IMR-90 (cell line): Measurements from ENCODE around the gene PPM1M. TPM values are rescaled to one million over a fixed set of nuclear protein-coding genes. Genes with fewer than 3 reads are reported as not detected.
"Not testable (repeated sequence)": the region's sequence is repeated elsewhere in the genome, so short reads cannot be mapped to it uniquely, and the experiment has no call there.

Source experiments
- ATAC-seq: fragments of 200-7000 bp; cut with Tn5 transposase; 2 replicates; pipeline ENCODE4 v1.9.1; 2020; ENCODE audit warnings: low read depth, mild to moderate bottlenecking, moderate library complexity
- BruUV-seq: library from RNA; stranded (reverse); fragments of 400-500 nt; replicated peaks from 2 replicates; lab custom pipeline; 2021; lab: Mats Ljungman, UMichigan
- CTCF ChIA-PET: fragments of 300-600 bp; formaldehyde crosslinking; extraction: SDS; loops from one replicate; lab custom pipeline; 2021; ENCODE audit warnings: antibody characterized with exemption; lab: Yijun Ruan, JAX
- POLR2A ChIA-PET: fragments of 300-600 bp; sonication (Branson Sonifier 250); formaldehyde crosslinking; loops from one replicate; lab custom pipeline; 2022; ENCODE audit warnings: antibody characterized with exemption; ENCODE audit not compliant: unreplicated experiment; lab: Charles Lee
- DNase-seq: peaks from one replicate; pipeline ENCODE4 v3.0.0; 2013
- H2AFZ ChIP-seq: replicated peaks from 2 replicates; pipeline ENCODE3; 2013; ENCODE audit warnings: low read length, mild to moderate bottlenecking; ENCODE audit not compliant: poor library complexity
- H2AK5ac ChIP-seq: 2 replicates; pipeline ENCODE4 v1.6.1; 2013; ENCODE audit warnings: low read depth, low read length, inconsistent platforms
- H2AK9ac ChIP-seq: replicated peaks from 2 replicates; pipeline ENCODE3; 2013; ENCODE audit warnings: mild to moderate bottlenecking, low read depth, low read length, moderate library complexity; ENCODE audit not compliant: poor library complexity
- H2BK120ac ChIP-seq: 2 replicates; pipeline ENCODE4 v1.6.1; 2013; ENCODE audit warnings: low read depth, low read length, inconsistent platforms
- H2BK15ac ChIP-seq: 3 replicates; pipeline ENCODE4 v1.6.1; 2013; ENCODE audit warnings: low read depth, low read length, inconsistent platforms
- H2BK20ac ChIP-seq: 2 replicates; pipeline ENCODE4 v1.6.1; 2013; ENCODE audit warnings: low read depth, mild to moderate bottlenecking, inconsistent platforms, low read length, moderate library complexity
- H2BK5ac ChIP-seq: 2 replicates; pipeline ENCODE4 v1.6.1; 2013; ENCODE audit warnings: mild to moderate bottlenecking, low read depth, low read length, inconsistent platforms; ENCODE audit not compliant: poor library complexity, severe bottlenecking
- H3K14ac ChIP-seq: replicated peaks from 2 replicates; pipeline ENCODE4 v1.6.1; 2013; ENCODE audit warnings: low read depth, low read length, inconsistent platforms
- H3K18ac ChIP-seq: 2 replicates; pipeline ENCODE4 v1.6.1; 2013; ENCODE audit warnings: low read depth, low read length, control low read depth
- H3K23ac ChIP-seq: 2 replicates; pipeline ENCODE4 v1.6.1; 2013; ENCODE audit warnings: low read depth, low read length, inconsistent platforms
- H3K27ac ChIP-seq: 2 replicates; pipeline ENCODE4 v1.5.1; 2013; ENCODE audit warnings: mild to moderate bottlenecking, control low read depth, low read length; ENCODE audit not compliant: insufficient read depth
- H3K27me3 ChIP-seq: 2 replicates; pipeline ENCODE4 v1.6.1; 2013; ENCODE audit warnings: low read length; ENCODE audit not compliant: control insufficient read depth, insufficient read depth
- H3K36me3 ChIP-seq: 2 replicates; pipeline ENCODE4 v1.6.1; 2013; ENCODE audit warnings: low read length, mixed read lengths; ENCODE audit not compliant: control insufficient read depth, insufficient read depth
- H3K4ac ChIP-seq: 2 replicates; pipeline ENCODE4 v1.6.1; 2013; ENCODE audit warnings: low read depth, low read length, inconsistent platforms
- H3K4me1 ChIP-seq: 2 replicates; pipeline ENCODE4 v1.6.1; 2013; ENCODE audit warnings: low read length, mixed read lengths; ENCODE audit not compliant: control insufficient read depth, insufficient read depth
- H3K4me2 ChIP-seq: 2 replicates; pipeline ENCODE4 v1.6.1; 2013; ENCODE audit warnings: low read depth, mild to moderate bottlenecking, control low read depth, low read length, moderate library complexity
- H3K4me3 ChIP-seq: 2 replicates; pipeline ENCODE4 v1.5.1; 2013; ENCODE audit warnings: low read depth, mild to moderate bottlenecking, control low read depth, low read length, moderate library complexity; ENCODE audit not compliant: insufficient read depth
- H3K56ac ChIP-seq: 2 replicates; pipeline ENCODE4 v1.6.1; 2013; ENCODE audit warnings: low read length, inconsistent platforms; ENCODE audit not compliant: insufficient read depth; ENCODE audit errors: extremely low read depth
- H3K79me1 ChIP-seq, 2 experiments: 2 replicates each; pipeline ENCODE4 v1.6.1; 2013; ENCODE audit warnings: low read length in 2 of 2, inconsistent platforms in 1 of 2, low read depth in 1 of 2
- H3K9ac ChIP-seq: 2 replicates; pipeline ENCODE4 v1.6.1; 2013; ENCODE audit warnings: low read depth, low read length, control low read depth
- H3K9me1 ChIP-seq: 2 replicates; pipeline ENCODE4 v1.6.1; 2013; ENCODE audit warnings: low read length, inconsistent platforms; ENCODE audit not compliant: insufficient read depth
- H3K9me3 ChIP-seq: 2 replicates; pipeline ENCODE4 v1.6.1; 2013; ENCODE audit warnings: low read length; ENCODE audit not compliant: control insufficient read depth, insufficient read depth
- H4K20me1 ChIP-seq: 2 replicates; pipeline ENCODE4 v1.6.1; 2013; ENCODE audit warnings: low read length, inconsistent platforms; ENCODE audit not compliant: insufficient read depth
- H4K5ac ChIP-seq: 2 replicates; pipeline ENCODE4 v1.6.1; 2013; ENCODE audit warnings: mild to moderate bottlenecking, low read depth, low read length, control low read depth
- H4K8ac ChIP-seq, 2 experiments: 2 replicates each; pipeline ENCODE4 v1.6.1; 2013; ENCODE audit warnings: low read depth in 2 of 2, low read length in 2 of 2, control low read depth in 1 of 2, inconsistent platforms in 1 of 2
- H4K91ac ChIP-seq: 2 replicates; pipeline ENCODE4 v1.6.1; 2013; ENCODE audit warnings: low read depth, low read length, inconsistent platforms; ENCODE audit not compliant: insufficient read depth
- CEBPB ChIP-seq: IDR thresholded peaks from 2 replicates; pipeline ENCODE4 v1.6.1; 2012; ENCODE audit warnings: low read depth, low read length, improper control_type of control experiment
- MXI1 ChIP-seq: IDR thresholded peaks from 2 replicates; pipeline ENCODE4 v1.6.1; 2012; ENCODE audit warnings: low read depth, mild to moderate bottlenecking, low read length, moderate library complexity, borderline replicate concordance
- POLR2A ChIP-seq: IDR thresholded peaks from 2 replicates; pipeline ENCODE4 v1.6.1; 2012; ENCODE audit warnings: mild to moderate bottlenecking, low read depth, low read length
- RCOR1 ChIP-seq: IDR thresholded peaks from 2 replicates; pipeline ENCODE4 v1.6.1; 2012; ENCODE audit warnings: mild to moderate bottlenecking, low read length, improper control_type of control experiment; ENCODE audit not compliant: insufficient replicate concordance
- RFX5 ChIP-seq: IDR thresholded peaks from 2 replicates; pipeline ENCODE4 v1.8.0; 2012; ENCODE audit warnings: low read depth, mild to moderate bottlenecking, low read length, moderate library complexity
- WGBS, 2 experiments: methylation state at CpG; one replicate each; pipeline versions ENCODE4 v1.1.5 to v1.1.7; 2013; ENCODE audit warnings: missing lambda C conversion rate in 2 of 2; ENCODE audit not compliant: insufficient read length in 1 of 2; ENCODE audit errors: extremely low coverage in 2 of 2; 5-methylcytosine and 5-hydroxymethylcytosine counted together
- dilution Hi-C: fragments of 300-500 bp; cut with HindIII; formaldehyde crosslinking; loops from one replicate; pipeline ENCODE4 v1.14.3; 2018; ENCODE audit warnings: low sequenced_read_pairs; ENCODE audit not compliant: unreplicated experiment
- in situ Hi-C: fragments of 300-500 bp; cut with MboI; formaldehyde crosslinking; loops from 3 replicates; pipeline ENCODE4 v1.14.3; 2019; ENCODE audit warnings: low sequenced_read_pairs, inconsistent platforms, mixed read lengths
- intact Hi-C: fragments of 100-400 bp; cut with micrococcal nuclease; formaldehyde crosslinking; loops from 2 replicates; pipeline ENCODE4 v1.10.0; 2022
- polyA plus RNA-seq, 3 experiments: library from polyadenylated mRNA; depleted of rRNA; stranded (reverse); fragments of >200 nt; gene quantifications; 2 replicates each; pipeline ENCODE4 v1.2.3, GENCODE V29; 2012; ENCODE audit warnings: low replicate concordance in 1 of 3
- total RNA-seq: library from RNA; depleted of rRNA; stranded (reverse); fragments of >200 nt; gene quantifications from 2 replicates; pipeline ENCODE4 v1.2.3, GENCODE V29; 2012
- TF ChIP-seq, protein P1 (sequence below): conservative IDR thresholded peaks from 2 replicates; pipeline ENCODE4 v1.5.1; 2012; ENCODE audit warnings: mild to moderate bottlenecking, low read depth, low read length, improper control_type of control experiment

The PPM1M gene
- total and polyA plus RNA-seq, 2 of the 4 experiments (the other 2 are of a cell fraction): 12.2 to 18.1 TPM

DNA sequence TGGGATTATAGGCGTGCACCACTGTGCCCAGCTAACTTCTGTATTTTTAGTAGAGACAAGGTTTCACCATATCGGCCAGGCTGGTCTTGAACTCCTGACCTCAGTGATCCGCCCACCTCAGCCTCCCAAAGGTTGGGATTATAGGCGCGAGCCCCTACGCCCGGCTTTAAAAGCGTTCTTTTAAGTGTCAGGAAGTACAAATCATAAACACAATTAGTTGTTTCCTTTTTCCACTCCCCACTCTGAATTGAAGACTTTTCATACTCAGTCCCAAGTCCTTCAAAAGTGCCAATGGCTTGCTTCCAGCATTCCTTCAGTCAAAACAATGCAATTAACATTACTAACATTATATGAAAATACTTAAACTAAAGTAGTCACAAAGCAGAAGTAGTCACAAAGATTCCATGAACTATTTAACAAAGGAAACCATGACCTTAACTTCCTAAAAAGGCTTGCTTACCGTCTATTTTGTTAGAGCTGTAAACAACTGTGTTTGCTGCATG is 24.7 kb downstream of the PPM1M start:
- ATAC-seq (no peak; the same call in 1 of the 2 replicates), DNase-seq (no peak)
- Histone ChIP-seq H2AK5ac (no peak overlapping the region), H3K27me3 (no peaks in the 10 kb centered on the region), H2BK20ac (no peak overlapping the region), H3K36me3 (peaks cover 36% of the 10 kb centered on the region), H2BK5ac (no peak overlapping the region), H3K56ac (no peak overlapping the region), H4K20me1 (peaks cover 73% of the 10 kb centered on the region), H4K5ac (no peak overlapping the region), H3K4me3 (no peak overlapping the region), H2AFZ (no peak overlapping the region), H4K8ac (no peak overlapping the region), H3K4ac (no peak overlapping the region), H2AK9ac (no peak overlapping the region), H3K9me1 (peaks cover 9% of the 10 kb centered on the region; the same call in 1 of the 2 replicates), H3K4me1 (peaks cover 4% of the 10 kb centered on the region; the same call in 1 of the 2 replicates), H3K9ac (no peak overlapping the region), H3K27ac (no peak overlapping the region; the same call in 1 of the 2 replicates), H3K23ac (peak overlapping the region; percentile 32; the same call in 1 of the 2 replicates), H4K91ac (no peak overlapping the region), H3K9me3 (no peaks in the 10 kb centered on the region), H2BK15ac (no peak overlapping the region), H3K79me1 (peaks cover 16 to 49% of the 10 kb centered on the region in 2 experiments), H3K18ac (no peak overlapping the region), H2BK120ac (no peak overlapping the region), H3K4me2 (no peak overlapping the region), H3K14ac (no peak overlapping the region)
- no TSS peak for BruUV-seq
- TF ChIP-seq POLR2A: no peak
- TF ChIP-seq MXI1: no peak
- no peak for TF ChIP-seq CEBPB
- TF ChIP-seq RFX5: no peak
- TF ChIP-seq RCOR1: no peak
- TF ChIP-seq, protein P1, sequence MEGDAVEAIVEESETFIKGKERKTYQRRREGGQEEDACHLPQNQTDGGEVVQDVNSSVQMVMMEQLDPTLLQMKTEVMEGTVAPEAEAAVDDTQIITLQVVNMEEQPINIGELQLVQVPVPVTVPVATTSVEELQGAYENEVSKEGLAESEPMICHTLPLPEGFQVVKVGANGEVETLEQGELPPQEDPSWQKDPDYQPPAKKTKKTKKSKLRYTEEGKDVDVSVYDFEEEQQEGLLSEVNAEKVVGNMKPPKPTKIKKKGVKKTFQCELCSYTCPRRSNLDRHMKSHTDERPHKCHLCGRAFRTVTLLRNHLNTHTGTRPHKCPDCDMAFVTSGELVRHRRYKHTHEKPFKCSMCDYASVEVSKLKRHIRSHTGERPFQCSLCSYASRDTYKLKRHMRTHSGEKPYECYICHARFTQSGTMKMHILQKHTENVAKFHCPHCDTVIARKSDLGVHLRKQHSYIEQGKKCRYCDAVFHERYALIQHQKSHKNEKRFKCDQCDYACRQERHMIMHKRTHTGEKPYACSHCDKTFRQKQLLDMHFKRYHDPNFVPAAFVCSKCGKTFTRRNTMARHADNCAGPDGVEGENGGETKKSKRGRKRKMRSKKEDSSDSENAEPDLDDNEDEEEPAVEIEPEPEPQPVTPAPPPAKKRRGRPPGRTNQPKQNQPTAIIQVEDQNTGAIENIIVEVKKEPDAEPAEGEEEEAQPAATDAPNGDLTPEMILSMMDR: no peak
- in situ Hi-C loops: no loop called here
- ChIA-PET POLR2A (no interaction called here), CTCF (interaction anchor here (1.3 kb wide), 1 partner anchor 50 kb away, joined by 3 read pairs; no protein-coding TSS in a partner anchor)
- WGBS, 2 experiments: no CpG with 5 or more reads among the region's 9 CpGs
- dilution Hi-C loops: no loop called here
- intact Hi-C loops: no loop called here

DNA sequence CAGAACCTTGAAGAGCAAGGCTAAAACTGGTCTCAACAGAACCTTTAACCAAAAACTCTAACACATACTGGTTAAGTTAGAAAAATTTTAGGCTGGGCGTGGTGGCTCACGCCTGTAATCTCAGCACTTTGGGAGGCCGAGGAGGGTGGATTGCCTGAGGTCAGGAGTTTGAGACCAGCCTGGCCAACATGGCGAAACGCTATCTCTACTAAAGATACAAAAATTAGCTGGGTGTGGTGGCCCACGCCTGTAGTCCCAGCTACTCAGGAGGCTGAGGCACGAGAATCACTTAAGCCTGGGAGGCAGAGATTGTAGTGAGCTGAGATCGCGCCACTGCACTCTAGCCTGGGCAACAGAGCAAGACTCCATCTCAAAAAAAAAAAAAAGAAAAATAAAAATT is 26.6 kb downstream of the PPM1M start:
- H2AFZ ChIP-seq, H3K4ac ChIP-seq, H3K9ac ChIP-seq, intact Hi-C loops, H3K56ac ChIP-seq, BruUV-seq, DNase-seq, H2BK20ac ChIP-seq, H3K4me3 ChIP-seq, ATAC-seq, H3K4me2 ChIP-seq, H4K91ac ChIP-seq, H4K5ac ChIP-seq, in situ Hi-C loops, H3K9me3 ChIP-seq, H2BK120ac ChIP-seq, H3K23ac ChIP-seq, CTCF ChIA-PET, H2AK9ac ChIP-seq, H3K27ac ChIP-seq, H2BK5ac ChIP-seq, H2AK5ac ChIP-seq, H3K4me1 ChIP-seq, H3K18ac ChIP-seq, H3K14ac ChIP-seq, dilution Hi-C loops, POLR2A ChIA-PET, H4K8ac ChIP-seq, H2BK15ac ChIP-seq, H3K27me3 ChIP-seq: not testable (repeated sequence)
- peaks cover 11% of the 10 kb centered on the region; the same call in 1 of the 2 replicates for H3K9me1 ChIP-seq
- peaks cover 27% of the 10 kb centered on the region for H3K36me3 ChIP-seq
- peaks cover 10 to 38% of the 10 kb centered on the region in 2 experiments for H3K79me1 ChIP-seq
- WGBS, 2 experiments: 100% methylated on average over 1 of the region's 9 CpGs; no CpG with 5 or more reads in 1 of the 2 experiments
- peaks cover 90% of the 10 kb centered on the region for H4K20me1 ChIP-seq
